Rectal smooth muscle tissue (tissue), 1 donor: ENCODE measurements around the gene MVB12B.

Experiments
- H3K27ac ChIP-seq: one replicate; pipeline ENCODE4 v1.7.0; 2013; ENCODE audit warnings: low read depth, low read length, inconsistent platforms
- H3K27me3 ChIP-seq: one replicate; pipeline ENCODE4 v1.7.0; 2013; ENCODE audit warnings: low read length; ENCODE audit not compliant: control insufficient read depth, insufficient read depth
- H3K36me3 ChIP-seq: one replicate; pipeline ENCODE4 v1.7.0; 2013; ENCODE audit warnings: low read length; ENCODE audit not compliant: control insufficient read depth, insufficient read depth
- H3K4me1 ChIP-seq: one replicate; pipeline ENCODE4 v1.7.0; 2013; ENCODE audit warnings: low read length; ENCODE audit not compliant: control insufficient read depth, insufficient read depth
- H3K4me3 ChIP-seq: one replicate; pipeline ENCODE4 v1.7.0; 2013; ENCODE audit warnings: low read length
- H3K9ac ChIP-seq: one replicate; pipeline ENCODE4 v1.7.0; 2013; ENCODE audit warnings: low read length

The MVB12B gene

GRCh38 chr9:126376311-126377175, 49.9 kb downstream of the MVB12B start:
- Histone ChIP-seq H3K27ac (peak overlapping the region; percentile 6), H3K4me3 (no peak overlapping the region)

GRCh38 chr9:126377176-126377509, 50.5 kb downstream of the MVB12B start:
- H3K4me3 ChIP-seq, result no peak overlapping the region
- peaks cover 7% of the 10 kb centered on the region for H3K4me1 ChIP-seq
- no peaks in the 10 kb centered on the region for H3K36me3 ChIP-seq
- no peak overlapping the region for H3K9ac ChIP-seq
- H3K27ac ChIP-seq, result peak overlapping the region; percentile 3
- H3K27me3 ChIP-seq, result no peaks in the 10 kb centered on the region

More at GRCh38 chr9:126376311-126377175, 49.9 kb downstream of the MVB12B start:
- Histone ChIP-seq H3K27me3 (no peaks in the 10 kb centered on the region), H3K9ac (no peak overlapping the region), H3K4me1 (peaks cover 7% of the 10 kb centered on the region), H3K36me3 (no peaks in the 10 kb centered on the region)

GRCh38 chr9:126377536-126377935, 50.9 kb downstream of the MVB12B start:
- no peak overlapping the region for H3K4me3 ChIP-seq
- H3K9ac ChIP-seq, result no peak overlapping the region
- H3K27me3 ChIP-seq, result no peaks in the 10 kb centered on the region
- H3K36me3 ChIP-seq, result no peaks in the 10 kb centered on the region
- H3K4me1 ChIP-seq, result peaks cover 7% of the 10 kb centered on the region
- peak overlapping the region; percentile 3 for H3K27ac ChIP-seq

DNA sequence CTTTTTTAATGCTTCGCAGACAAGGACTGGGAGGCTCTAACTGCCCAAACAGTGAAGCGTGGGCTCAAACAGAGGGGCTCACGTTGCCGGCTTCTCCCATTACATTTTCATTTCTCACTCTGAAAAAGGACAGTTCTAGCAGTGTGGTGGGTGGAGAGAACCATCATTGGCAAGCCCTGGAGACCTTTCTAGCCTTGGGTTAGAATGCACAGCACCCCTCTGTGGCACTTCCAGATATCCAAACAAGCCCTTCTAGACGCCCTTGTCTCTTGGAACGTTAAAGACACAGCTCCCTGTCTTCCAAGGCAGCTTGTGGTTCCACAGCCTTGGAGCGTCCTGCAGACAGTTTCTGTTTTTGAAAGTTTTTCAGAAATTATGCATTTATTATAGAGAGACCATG, 52.1 kb downstream of the MVB12B start:
- H3K27me3 ChIP-seq, result no peaks in the 10 kb centered on the region
- H3K4me1 ChIP-seq, result peaks cover 7% of the 10 kb centered on the region
- no peaks in the 10 kb centered on the region for H3K36me3 ChIP-seq
- no peak overlapping the region for H3K4me3 ChIP-seq
- H3K27ac ChIP-seq, result no peak overlapping the region
- H3K9ac ChIP-seq, result no peak overlapping the region

DNA sequence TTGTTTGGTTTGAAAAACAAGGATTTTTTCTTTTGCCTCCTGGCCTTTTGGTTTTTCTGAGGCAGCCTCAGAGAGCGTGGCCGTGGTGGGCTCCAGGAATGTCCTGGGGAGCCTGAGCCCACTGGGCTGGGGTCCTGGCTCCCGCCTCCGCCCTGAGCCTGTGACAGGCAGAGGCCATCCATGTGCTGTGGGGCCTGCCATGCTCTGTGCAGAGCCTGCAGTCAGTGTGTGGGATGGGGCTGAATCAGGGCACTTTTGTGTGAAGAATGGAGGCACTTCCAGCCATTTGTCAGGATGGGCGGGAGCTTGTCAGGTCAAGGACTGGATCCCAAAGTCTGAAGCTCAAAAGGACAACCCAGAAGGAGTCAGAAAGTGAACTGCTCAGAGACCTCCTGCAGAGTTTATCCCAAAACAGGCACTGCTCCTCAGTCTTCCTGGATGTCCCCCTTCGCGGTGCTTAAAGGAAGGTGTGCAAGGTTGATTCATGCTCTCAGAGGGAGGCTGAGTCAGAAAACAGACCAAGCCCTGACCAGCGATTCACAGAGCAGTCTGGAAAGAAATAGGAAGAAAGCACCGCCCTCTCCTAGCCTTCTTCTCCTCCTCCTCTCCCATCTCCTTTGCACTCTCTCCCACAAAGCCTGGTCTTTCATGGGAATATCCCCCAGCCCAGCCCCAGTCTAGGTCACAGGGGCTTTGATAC, 53.2 kb downstream of the MVB12B start:
- no peaks in the 10 kb centered on the region for H3K36me3 ChIP-seq
- H3K4me1 ChIP-seq, result peaks cover 7% of the 10 kb centered on the region
- no peak overlapping the region for H3K4me3 ChIP-seq
- no peak overlapping the region for H3K27ac ChIP-seq
- no peak overlapping the region for H3K9ac ChIP-seq
- no peaks in the 10 kb centered on the region for H3K27me3 ChIP-seq

- Histone ChIP-seq H3K36me3 (no peaks in the 10 kb centered on the region), H3K4me1 (peaks cover 7% of the 10 kb centered on the region), H3K27ac (no peak overlapping the region), H3K9ac (no peak overlapping the region), H3K27me3 (no peaks in the 10 kb centered on the region), H3K4me3 (no peak overlapping the region)
Measured at GRCh38 chr9:126380447-126380846, 53.8 kb downstream of the MVB12B start.

- no peak overlapping the region for H3K9ac ChIP-seq
- no peak overlapping the region for H3K4me3 ChIP-seq
- H3K27me3 ChIP-seq, result no peaks in the 10 kb centered on the region
- peaks cover 7% of the 10 kb centered on the region for H3K4me1 ChIP-seq
- H3K27ac ChIP-seq, result no peak overlapping the region
- H3K36me3 ChIP-seq, result no peaks in the 10 kb centered on the region
Measured at GRCh38 chr9:126381195-126381594, 54.6 kb downstream of the MVB12B start.

GRCh38 chr9:126383406-126384046, 56.9 kb downstream of the MVB12B start:
- H3K27me3 ChIP-seq, result no peaks in the 10 kb centered on the region
- no peaks in the 10 kb centered on the region for H3K36me3 ChIP-seq
- H3K27ac ChIP-seq, result no peak overlapping the region
- no peaks in the 10 kb centered on the region for H3K4me1 ChIP-seq
- no peak overlapping the region for H3K9ac ChIP-seq
- no peak overlapping the region for H3K4me3 ChIP-seq

GRCh38 chr9:126384926-126385325, 58.3 kb downstream of the MVB12B start:
- Histone ChIP-seq H3K9ac (no peak overlapping the region), H3K36me3 (no peaks in the 10 kb centered on the region), H3K27me3 (no peaks in the 10 kb centered on the region), H3K27ac (no peak overlapping the region), H3K4me1 (no peaks in the 10 kb centered on the region), H3K4me3 (no peak overlapping the region)

GRCh38 chr9:126386088-126386487, 59.5 kb downstream of the MVB12B start:
- Histone ChIP-seq H3K4me1 (no peaks in the 10 kb centered on the region), H3K9ac (no peak overlapping the region), H3K27me3 (no peaks in the 10 kb centered on the region), H3K4me3 (no peak overlapping the region), H3K36me3 (no peaks in the 10 kb centered on the region), H3K27ac (no peak overlapping the region)

- no peak overlapping the region for H3K9ac ChIP-seq
- no peak overlapping the region for H3K4me3 ChIP-seq
- H3K36me3 ChIP-seq, result no peaks in the 10 kb centered on the region
- H3K27me3 ChIP-seq, result no peaks in the 10 kb centered on the region
- no peak overlapping the region for H3K27ac ChIP-seq
- no peaks in the 10 kb centered on the region for H3K4me1 ChIP-seq
Measured at GRCh38 chr9:126386776-126387175, 60.1 kb downstream of the MVB12B start.

DNA sequence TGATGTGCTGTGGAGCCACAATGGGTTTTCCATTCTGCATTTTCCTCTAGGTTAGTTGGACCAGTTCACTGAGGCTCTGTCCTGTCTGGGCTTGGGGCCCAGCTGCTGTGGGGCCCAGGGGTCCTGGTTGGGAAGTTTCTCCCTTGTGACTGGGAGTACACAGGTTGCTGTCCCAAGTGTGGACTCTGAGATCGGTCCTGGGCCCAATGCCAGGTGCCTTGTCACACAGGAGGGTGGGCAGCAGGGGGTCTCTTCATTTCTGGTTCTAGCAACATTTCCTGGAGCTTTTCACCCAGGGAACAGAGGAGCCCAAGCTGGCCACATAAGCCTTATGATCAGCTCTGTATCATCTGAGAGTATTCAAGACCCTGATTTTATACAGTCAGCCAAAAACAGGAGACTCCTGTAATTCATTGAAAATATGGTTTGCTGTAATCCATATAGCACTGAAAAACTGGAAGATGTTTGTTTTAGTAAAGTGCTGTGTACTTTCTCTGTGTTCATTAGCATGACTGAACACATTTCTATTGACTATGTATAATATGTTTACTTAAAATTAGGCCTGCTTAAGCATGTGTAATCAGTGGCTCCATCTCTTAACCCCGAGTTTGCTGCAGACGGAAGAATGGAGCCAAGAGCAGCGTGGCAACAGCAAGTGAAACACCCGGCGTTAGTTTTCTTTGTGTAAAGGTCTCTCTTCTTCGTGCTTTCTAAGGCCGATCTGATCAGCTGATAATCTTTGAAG, 62.5 kb downstream of the MVB12B start:
- Histone ChIP-seq H3K27me3 (no peaks in the 10 kb centered on the region), H3K4me3 (no peak overlapping the region), H3K9ac (no peak overlapping the region), H3K4me1 (peaks cover 9% of the 10 kb centered on the region), H3K36me3 (no peaks in the 10 kb centered on the region), H3K27ac (no peak overlapping the region)
